Astrocyte of the spinal cord (primary cell): ENCODE results near the gene RXFP4.

ENCODE experiments used
- DNase-seq: peaks from one replicate; pipeline ENCODE4 v3.0.0; 2011; ENCODE audit warnings: low read depth, low spot score
- H3K4me3 ChIP-seq: 2 replicates; pipeline ENCODE4 v1.5.1; 2011; ENCODE audit warnings: low read depth, mild to moderate bottlenecking, low read length, moderate library complexity
- in situ Hi-C: cut with HindIII; loops from 2 replicates; pipeline ENCODE4 v1.10.0; 2017; ENCODE audit warnings: low sequenced_read_pairs
- TF ChIP-seq, protein P1 (sequence below): IDR thresholded peaks from 2 replicates; pipeline ENCODE4 v1.5.1; 2012; ENCODE audit warnings: low read depth, mild to moderate bottlenecking, low read length, inconsistent platforms

RXFP4 gene

DNA sequence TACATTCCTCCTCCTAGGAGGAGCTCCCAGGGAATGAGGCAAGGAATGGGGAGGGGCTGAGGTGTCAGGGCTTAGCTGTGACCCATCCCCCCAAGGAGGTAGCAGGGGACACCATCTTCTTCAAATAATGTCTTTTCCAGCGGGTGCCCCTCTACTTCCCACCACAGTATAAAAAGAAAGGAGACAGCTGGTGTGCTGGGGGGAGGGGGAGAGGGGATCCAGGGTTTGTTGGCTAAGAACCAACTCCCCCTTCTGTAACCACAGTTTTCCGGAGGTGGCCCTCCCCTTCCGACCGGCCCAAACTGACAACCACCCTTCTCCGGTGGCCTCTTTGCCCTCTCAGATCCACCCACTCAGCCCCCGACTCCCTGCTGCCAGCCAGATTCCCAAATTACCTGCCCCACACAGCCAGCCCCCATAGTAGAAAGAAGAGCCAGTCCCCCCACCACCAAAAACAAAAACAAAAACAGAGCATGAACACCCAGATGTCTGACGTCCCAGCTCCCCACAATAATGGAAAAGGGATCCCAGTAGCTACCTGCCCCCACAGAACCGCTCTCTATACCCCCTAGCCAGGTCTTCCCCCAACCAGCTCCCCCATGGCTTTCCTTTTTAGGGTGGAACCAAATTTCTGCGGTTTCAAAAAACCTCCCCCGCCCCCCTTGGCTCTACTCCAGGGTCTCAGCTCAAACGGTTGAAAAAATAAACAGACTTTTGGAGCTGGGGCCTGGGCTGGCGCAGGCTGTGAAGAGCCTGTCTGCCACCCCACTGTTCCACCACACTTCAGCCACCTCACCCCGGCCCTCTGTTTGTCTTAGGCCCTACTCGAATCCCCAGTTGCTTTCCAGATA is 34.8 kb downstream of the RXFP4 start:
- peak overlapping the region; percentile 93 for H3K4me3 ChIP-seq
- in situ Hi-C loops: no loop called here
- DNase-seq: peak; percentile 78
- TF ChIP-seq, protein P1, sequence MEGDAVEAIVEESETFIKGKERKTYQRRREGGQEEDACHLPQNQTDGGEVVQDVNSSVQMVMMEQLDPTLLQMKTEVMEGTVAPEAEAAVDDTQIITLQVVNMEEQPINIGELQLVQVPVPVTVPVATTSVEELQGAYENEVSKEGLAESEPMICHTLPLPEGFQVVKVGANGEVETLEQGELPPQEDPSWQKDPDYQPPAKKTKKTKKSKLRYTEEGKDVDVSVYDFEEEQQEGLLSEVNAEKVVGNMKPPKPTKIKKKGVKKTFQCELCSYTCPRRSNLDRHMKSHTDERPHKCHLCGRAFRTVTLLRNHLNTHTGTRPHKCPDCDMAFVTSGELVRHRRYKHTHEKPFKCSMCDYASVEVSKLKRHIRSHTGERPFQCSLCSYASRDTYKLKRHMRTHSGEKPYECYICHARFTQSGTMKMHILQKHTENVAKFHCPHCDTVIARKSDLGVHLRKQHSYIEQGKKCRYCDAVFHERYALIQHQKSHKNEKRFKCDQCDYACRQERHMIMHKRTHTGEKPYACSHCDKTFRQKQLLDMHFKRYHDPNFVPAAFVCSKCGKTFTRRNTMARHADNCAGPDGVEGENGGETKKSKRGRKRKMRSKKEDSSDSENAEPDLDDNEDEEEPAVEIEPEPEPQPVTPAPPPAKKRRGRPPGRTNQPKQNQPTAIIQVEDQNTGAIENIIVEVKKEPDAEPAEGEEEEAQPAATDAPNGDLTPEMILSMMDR: no peak

DNA sequence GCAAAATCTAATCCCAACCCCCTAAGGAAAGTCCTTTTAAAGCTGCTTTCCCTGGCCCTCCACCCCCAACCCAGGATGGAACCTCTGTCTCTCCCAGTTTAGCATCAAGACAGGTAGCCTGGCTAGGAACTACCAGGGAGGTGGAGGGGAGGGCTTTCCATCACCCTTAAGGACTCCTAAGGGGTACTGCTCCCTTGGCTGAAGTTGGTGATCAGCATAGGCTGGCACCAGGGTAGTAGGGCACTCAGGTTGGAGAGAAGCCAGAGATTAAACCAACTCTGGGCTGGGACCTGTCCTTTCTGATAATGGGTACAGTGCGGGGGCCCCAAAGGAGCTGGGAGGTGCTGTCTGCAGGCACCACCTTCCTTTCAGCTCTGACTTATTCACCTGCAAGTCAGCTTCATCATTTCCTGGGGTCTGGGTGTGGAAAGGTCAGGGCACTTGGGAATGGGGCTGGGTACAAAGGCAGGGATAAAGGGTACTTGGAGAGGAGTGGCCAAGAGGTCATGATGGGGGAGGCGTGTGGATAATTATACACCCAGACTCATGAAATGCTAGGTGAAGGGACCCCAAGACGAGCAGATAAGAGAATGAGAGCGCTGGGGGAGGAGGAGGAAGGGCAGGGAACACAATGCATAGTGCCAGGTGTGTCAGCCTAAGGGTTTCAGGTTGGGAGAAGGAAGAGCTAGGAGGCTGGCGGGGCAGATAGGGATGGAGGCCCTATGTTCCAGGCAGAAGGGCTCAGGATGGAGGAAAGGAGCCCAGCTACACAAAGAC is 35.7 kb downstream of the RXFP4 start:
- in situ Hi-C loops: no loop called here
- H3K4me3 ChIP-seq: peak overlapping the region; percentile 93
- TF ChIP-seq, protein P1: no peak
- no peak for DNase-seq

GRCh38 chr1:155977690-155978324 is 36.4 kb downstream of the RXFP4 start:
- in situ Hi-C loops: no loop called here
- TF ChIP-seq, protein P1: no peak
- DNase-seq: no peak
- peak overlapping the region; percentile 93 for H3K4me3 ChIP-seq

- in situ Hi-C loops: no loop called here
- DNase-seq: peak; percentile 65
- peak within 1 kb of the TSS; percentile 93 for H3K4me3 ChIP-seq
These were observed 37.0 kb downstream of the RXFP4 start, which contains the start of gene ARHGEF2 for GRCh38 chr1:155978325-155978972. ARHGEF2 (minus strand) TSS chr1:155978547; CDS start chr1:155978427, 120 bp downstream.

DNA sequence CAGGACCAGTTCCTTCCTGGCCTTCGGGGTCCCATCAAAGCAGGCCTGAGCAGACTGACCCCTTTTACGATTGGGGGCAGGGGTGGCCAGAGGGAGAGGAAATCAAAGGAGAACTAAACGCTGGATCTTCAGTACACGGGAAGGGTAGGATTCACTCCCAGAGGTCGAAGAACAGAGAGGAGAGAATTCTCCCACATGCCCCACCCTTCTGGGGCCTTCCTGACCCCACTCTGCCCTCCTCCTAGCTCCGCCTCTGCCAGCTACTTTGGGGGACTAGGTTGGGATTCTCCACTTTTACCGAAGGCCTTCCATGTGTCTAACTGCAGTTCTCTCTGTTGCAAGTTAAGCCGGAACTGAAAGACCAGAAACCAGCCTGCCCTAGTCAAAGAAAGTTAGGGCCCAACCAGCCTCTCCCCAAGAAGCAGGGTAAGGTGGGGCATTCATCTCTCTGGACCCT is 37.6 kb downstream of the RXFP4 start:
- TF ChIP-seq, protein P1: no peak

More at GRCh38 chr1:155978325-155978972, 37.0 kb downstream of the RXFP4 start, which contains the start of gene ARHGEF2:
- TF ChIP-seq, protein P1: peak; percentile 52

More for the DNA sequence above, 37.6 kb downstream of the RXFP4 start:
- in situ Hi-C loops: no loop called here
- DNase-seq: no peak
- peak overlapping the region; percentile 93 for H3K4me3 ChIP-seq
